PC-3 (cell line): ENCODE measurements around the gene PCDH9. TPM values are rescaled to one million over a fixed set of nuclear protein-coding genes. Genes with fewer than 3 reads are reported as not detected.

Experiments
- ATAC-seq: fragments of 200-7000 bp; cut with Tn5 transposase; 2 replicates; pipeline ENCODE4 v1.9.1; 2020; ENCODE audit warnings: mild to moderate bottlenecking, moderate library complexity
- BruUV-seq: library from RNA; stranded (reverse); fragments of 400-500 nt; replicated peaks from 2 replicates; lab custom pipeline; 2021; lab: Mats Ljungman, UMichigan
- CTCF ChIA-PET: fragments of 300-600 bp; sonication (Branson Sonifier 250); formaldehyde crosslinking; loops from one replicate; lab custom pipeline; 2022; ENCODE audit warnings: antibody characterized with exemption; lab: Charles Lee
- POLR2A ChIA-PET: fragments of 300-600 bp; sonication (Branson Sonifier 250); formaldehyde crosslinking; loops from one replicate; lab custom pipeline; 2022; ENCODE audit warnings: antibody characterized with exemption; ENCODE audit not compliant: unreplicated experiment; lab: Charles Lee
- DNase-seq: peaks from one replicate; pipeline ENCODE4 v3.0.0-alpha.2; 2015
- H2AFZ ChIP-seq: fragments of 300-600 bp; sonication (generic); 2 replicates; pipeline ENCODE4 v1.6.0; 2016; ENCODE audit warnings: antibody characterized with exemption, low read length
- H3F3A ChIP-seq: fragments of 300-600 bp; sonication (generic); one replicate; pipeline ENCODE4 v1.6.0; 2017; ENCODE audit warnings: antibody characterized with exemption, low read length, control low read depth, mild to moderate bottlenecking; ENCODE audit not compliant: unreplicated experiment
- H3K27ac ChIP-seq: fragments of 300-600 bp; sonication (generic); 2 replicates; pipeline ENCODE4 v1.5.1; 2016; ENCODE audit warnings: mild to moderate bottlenecking, low read length
- H3K27me3 ChIP-seq: fragments of 300-600 bp; sonication (generic); 2 replicates; pipeline ENCODE4 v1.6.1; 2016; ENCODE audit warnings: low read length, mixed read lengths
- H3K36me3 ChIP-seq: fragments of 300-600 bp; sonication (generic); 2 replicates; pipeline ENCODE4 v1.6.1; 2016; ENCODE audit warnings: low read depth, mixed run types, low read length, mixed read lengths
- H3K4me1 ChIP-seq: fragments of 300-600 bp; sonication (generic); 2 replicates; pipeline ENCODE4 v1.5.1; 2016; ENCODE audit warnings: low read length; ENCODE audit not compliant: insufficient read depth
- H3K4me2 ChIP-seq: fragments of 300-600 bp; sonication (generic); 2 replicates; pipeline ENCODE4 v1.6.0; 2016; ENCODE audit warnings: low read length
- H3K4me3 ChIP-seq: fragments of 300-600 bp; sonication (generic); 2 replicates; pipeline ENCODE4 v1.5.1; 2016; ENCODE audit warnings: mild to moderate bottlenecking, low read length, mixed read lengths
- H3K79me2 ChIP-seq: fragments of 300-600 bp; sonication (generic); 2 replicates; pipeline ENCODE4 v1.6.1; 2017; ENCODE audit warnings: low read length, mixed read lengths
- H3K9ac ChIP-seq: fragments of 300-600 bp; sonication (generic); 2 replicates; pipeline ENCODE4 v1.6.0; 2016; ENCODE audit warnings: mild to moderate bottlenecking, low read length
- H3K9me2 ChIP-seq: fragments of 300-600 bp; sonication (generic); replicated peaks from 2 replicates; pipeline ENCODE4 v1.6.1; 2016; ENCODE audit warnings: mixed run types, low read length, mixed read lengths
- H3K9me3 ChIP-seq: fragments of 300-600 bp; sonication (generic); 2 replicates; pipeline ENCODE4 v1.6.1; 2016; ENCODE audit warnings: low read length, mixed read lengths
- H4K20me1 ChIP-seq: fragments of 300-600 bp; sonication (generic); 2 replicates; pipeline ENCODE4 v1.6.1; 2016; ENCODE audit warnings: low read length, mixed read lengths
- EZH2 ChIP-seq: fragments of 300-600 bp; sonication (generic); IDR thresholded peaks from one replicate; pipeline ENCODE4 v1.6.1; 2017; ENCODE audit warnings: antibody characterized with exemption, mild to moderate bottlenecking, low read length; ENCODE audit not compliant: unreplicated experiment
- EZH2phosphoT487 ChIP-seq: fragments of 300-600 bp; sonication (generic); IDR thresholded peaks from 2 replicates; pipeline ENCODE4 v1.6.1; 2018; ENCODE audit warnings: mild to moderate bottlenecking, antibody characterized with exemption, low read length, borderline replicate concordance
- intact Hi-C: fragments of 100-400 bp; cut with micrococcal nuclease; formaldehyde crosslinking; loops from 2 replicates; pipeline ENCODE4 v1.9.0; 2023
- total RNA-seq: library from RNA; depleted of rRNA; stranded (reverse); fragments of >200 nt; gene quantifications from 2 replicates; pipeline ENCODE4 v1.2.3, GENCODE V29; 2014
- TF ChIP-seq, protein P1 (sequence below): fragments of 300-600 bp; sonication (generic); conservative IDR thresholded peaks from 2 replicates; pipeline ENCODE4 v1.5.1; 2017; ENCODE audit warnings: antibody characterized with exemption, low read depth, mild to moderate bottlenecking, low read length

PCDH9 gene
- total RNA-seq, 1 experiment from 2014 or later: 0.98 TPM

- H3K9ac ChIP-seq: no peak overlapping the region
- no peaks in the 10 kb centered on the region for H3F3A ChIP-seq
- no TSS peak for BruUV-seq
- H3K9me2 ChIP-seq: no peaks in the 10 kb centered on the region
- H3K9me3 ChIP-seq: no peaks in the 10 kb centered on the region
- no peaks in the 10 kb centered on the region for H3K4me1 ChIP-seq
- H3K4me2 ChIP-seq: no peak overlapping the region
- no peak overlapping the region for H3K27ac ChIP-seq
- no peaks in the 10 kb centered on the region for H3K79me2 ChIP-seq
- H3K4me3 ChIP-seq: no peak overlapping the region
- H3K27me3 ChIP-seq: no peaks in the 10 kb centered on the region
- DNase-seq (no peak), ATAC-seq (no peak)
- intact Hi-C loops: no loop called here
- no peaks in the 10 kb centered on the region for H3K36me3 ChIP-seq
- ChIA-PET CTCF (no interaction called here), POLR2A (no interaction called here)
- no peak for TF ChIP-seq EZH2phosphoT487
- TF ChIP-seq EZH2: no peak
- TF ChIP-seq, protein P1, sequence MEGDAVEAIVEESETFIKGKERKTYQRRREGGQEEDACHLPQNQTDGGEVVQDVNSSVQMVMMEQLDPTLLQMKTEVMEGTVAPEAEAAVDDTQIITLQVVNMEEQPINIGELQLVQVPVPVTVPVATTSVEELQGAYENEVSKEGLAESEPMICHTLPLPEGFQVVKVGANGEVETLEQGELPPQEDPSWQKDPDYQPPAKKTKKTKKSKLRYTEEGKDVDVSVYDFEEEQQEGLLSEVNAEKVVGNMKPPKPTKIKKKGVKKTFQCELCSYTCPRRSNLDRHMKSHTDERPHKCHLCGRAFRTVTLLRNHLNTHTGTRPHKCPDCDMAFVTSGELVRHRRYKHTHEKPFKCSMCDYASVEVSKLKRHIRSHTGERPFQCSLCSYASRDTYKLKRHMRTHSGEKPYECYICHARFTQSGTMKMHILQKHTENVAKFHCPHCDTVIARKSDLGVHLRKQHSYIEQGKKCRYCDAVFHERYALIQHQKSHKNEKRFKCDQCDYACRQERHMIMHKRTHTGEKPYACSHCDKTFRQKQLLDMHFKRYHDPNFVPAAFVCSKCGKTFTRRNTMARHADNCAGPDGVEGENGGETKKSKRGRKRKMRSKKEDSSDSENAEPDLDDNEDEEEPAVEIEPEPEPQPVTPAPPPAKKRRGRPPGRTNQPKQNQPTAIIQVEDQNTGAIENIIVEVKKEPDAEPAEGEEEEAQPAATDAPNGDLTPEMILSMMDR: no peak
- H2AFZ ChIP-seq: no peak overlapping the region
- H4K20me1 ChIP-seq: no peaks in the 10 kb centered on the region
Measured at GRCh38 chr13:66951426-66951825, 278.7 kb downstream of the PCDH9 start.

DNA sequence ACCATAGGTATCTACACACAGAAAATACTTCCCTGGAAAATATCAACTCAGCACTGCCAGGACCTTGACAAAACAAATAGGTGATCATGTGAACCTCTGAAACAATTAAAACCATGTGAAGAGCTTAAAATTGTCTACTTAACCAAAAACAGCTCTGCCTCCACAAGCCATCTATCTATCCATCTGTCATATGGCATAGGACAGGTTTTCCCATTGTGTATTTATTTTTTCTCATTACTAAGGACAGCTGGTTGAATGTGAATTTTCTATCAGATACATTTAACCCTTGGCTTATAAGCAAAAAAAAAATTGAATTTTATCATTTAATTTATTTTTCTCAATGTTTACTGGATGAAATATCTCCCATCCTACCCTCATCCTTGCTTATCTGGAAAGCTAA, 279.5 kb downstream of the PCDH9 start:
- no peaks in the 10 kb centered on the region for H3K79me2 ChIP-seq
- no peak overlapping the region for H3K9ac ChIP-seq
- no peaks in the 10 kb centered on the region for H3K36me3 ChIP-seq
- no peaks in the 10 kb centered on the region for H3K4me1 ChIP-seq
- intact Hi-C loops: no loop called here
- H4K20me1 ChIP-seq: no peaks in the 10 kb centered on the region
- ChIA-PET POLR2A (no interaction called here), CTCF (no interaction called here)
- no peak overlapping the region for H3K4me3 ChIP-seq
- H3F3A ChIP-seq: no peaks in the 10 kb centered on the region
- H2AFZ ChIP-seq: no peak overlapping the region
- no peak overlapping the region for H3K4me2 ChIP-seq
- no peak for TF ChIP-seq EZH2phosphoT487
- TF ChIP-seq, protein P1: no peak
- no peak for TF ChIP-seq EZH2
- no TSS peak for BruUV-seq
- no peaks in the 10 kb centered on the region for H3K27me3 ChIP-seq
- H3K9me3 ChIP-seq: no peaks in the 10 kb centered on the region
- no peak overlapping the region for H3K27ac ChIP-seq
- H3K9me2 ChIP-seq: no peaks in the 10 kb centered on the region
- ATAC-seq (no peak), DNase-seq (no peak)

DNA sequence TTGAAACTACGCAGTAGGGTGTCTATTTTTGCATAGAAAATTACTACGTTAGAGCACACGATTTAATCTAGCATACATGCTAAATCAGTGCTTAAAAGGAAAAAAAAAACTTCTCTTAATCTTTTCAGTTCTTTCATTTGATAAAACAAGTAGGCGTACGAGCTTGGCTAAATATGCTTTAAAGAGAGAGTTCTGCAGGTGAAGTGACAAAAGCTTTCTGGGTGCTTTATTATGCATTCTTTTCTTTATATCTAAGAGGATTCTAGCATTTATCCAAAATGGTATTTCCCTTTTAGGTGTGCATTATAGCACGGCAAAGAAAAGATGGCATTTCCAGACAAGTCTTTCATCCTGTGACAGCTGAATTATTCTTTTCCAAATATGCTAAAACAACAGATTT, 281.2 kb downstream of the PCDH9 start:
- H3K9ac ChIP-seq: no peak overlapping the region
- DNase-seq (no peak), ATAC-seq (no peak)
- H3K79me2 ChIP-seq: no peaks in the 10 kb centered on the region
- CTCF ChIA-PET: no interaction called here
- no peaks in the 10 kb centered on the region for H3F3A ChIP-seq
- no peak overlapping the region for H3K27ac ChIP-seq
- no peak overlapping the region for H3K4me3 ChIP-seq
- H3K9me2 ChIP-seq: no peaks in the 10 kb centered on the region
- POLR2A ChIA-PET: no interaction called here
- BruUV-seq: no TSS peak
- no peaks in the 10 kb centered on the region for H4K20me1 ChIP-seq
- H3K36me3 ChIP-seq: no peaks in the 10 kb centered on the region
- H2AFZ ChIP-seq: no peak overlapping the region
- TF ChIP-seq EZH2: no peak
- TF ChIP-seq, protein P1: no peak
- no peak for TF ChIP-seq EZH2phosphoT487
- H3K27me3 ChIP-seq: no peaks in the 10 kb centered on the region
- intact Hi-C loops: no loop called here
- no peak overlapping the region for H3K4me2 ChIP-seq
- H3K9me3 ChIP-seq: no peaks in the 10 kb centered on the region
- no peaks in the 10 kb centered on the region for H3K4me1 ChIP-seq
